GM12864 (cell line): ENCODE measurements around the gene LMX1A.

Source experiments
- DNase-seq: peaks from one replicate; pipeline ENCODE4 v3.0.0-alpha.2; 2011; ENCODE audit warnings: low read depth
- H3K4me3 ChIP-seq: 2 replicates; pipeline ENCODE4 v1.5.1; 2011; ENCODE audit warnings: mild to moderate bottlenecking, low read depth, low read length, control low read depth
- TF ChIP-seq, protein P1 (sequence below): IDR thresholded peaks from 2 replicates; pipeline ENCODE4 v1.5.1; 2011; ENCODE audit warnings: low read depth, mild to moderate bottlenecking, moderate library complexity, low read length, control low read depth, inconsistent platforms; ENCODE audit errors: missing control alignments

The LMX1A gene

GRCh38 chr1:165312591-165312990, 43.9 kb downstream of the LMX1A start:
- TF ChIP-seq, protein P1, sequence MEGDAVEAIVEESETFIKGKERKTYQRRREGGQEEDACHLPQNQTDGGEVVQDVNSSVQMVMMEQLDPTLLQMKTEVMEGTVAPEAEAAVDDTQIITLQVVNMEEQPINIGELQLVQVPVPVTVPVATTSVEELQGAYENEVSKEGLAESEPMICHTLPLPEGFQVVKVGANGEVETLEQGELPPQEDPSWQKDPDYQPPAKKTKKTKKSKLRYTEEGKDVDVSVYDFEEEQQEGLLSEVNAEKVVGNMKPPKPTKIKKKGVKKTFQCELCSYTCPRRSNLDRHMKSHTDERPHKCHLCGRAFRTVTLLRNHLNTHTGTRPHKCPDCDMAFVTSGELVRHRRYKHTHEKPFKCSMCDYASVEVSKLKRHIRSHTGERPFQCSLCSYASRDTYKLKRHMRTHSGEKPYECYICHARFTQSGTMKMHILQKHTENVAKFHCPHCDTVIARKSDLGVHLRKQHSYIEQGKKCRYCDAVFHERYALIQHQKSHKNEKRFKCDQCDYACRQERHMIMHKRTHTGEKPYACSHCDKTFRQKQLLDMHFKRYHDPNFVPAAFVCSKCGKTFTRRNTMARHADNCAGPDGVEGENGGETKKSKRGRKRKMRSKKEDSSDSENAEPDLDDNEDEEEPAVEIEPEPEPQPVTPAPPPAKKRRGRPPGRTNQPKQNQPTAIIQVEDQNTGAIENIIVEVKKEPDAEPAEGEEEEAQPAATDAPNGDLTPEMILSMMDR, result no peak
- no peak for DNase-seq
- H3K4me3 ChIP-seq, result no peak overlapping the region

DNA sequence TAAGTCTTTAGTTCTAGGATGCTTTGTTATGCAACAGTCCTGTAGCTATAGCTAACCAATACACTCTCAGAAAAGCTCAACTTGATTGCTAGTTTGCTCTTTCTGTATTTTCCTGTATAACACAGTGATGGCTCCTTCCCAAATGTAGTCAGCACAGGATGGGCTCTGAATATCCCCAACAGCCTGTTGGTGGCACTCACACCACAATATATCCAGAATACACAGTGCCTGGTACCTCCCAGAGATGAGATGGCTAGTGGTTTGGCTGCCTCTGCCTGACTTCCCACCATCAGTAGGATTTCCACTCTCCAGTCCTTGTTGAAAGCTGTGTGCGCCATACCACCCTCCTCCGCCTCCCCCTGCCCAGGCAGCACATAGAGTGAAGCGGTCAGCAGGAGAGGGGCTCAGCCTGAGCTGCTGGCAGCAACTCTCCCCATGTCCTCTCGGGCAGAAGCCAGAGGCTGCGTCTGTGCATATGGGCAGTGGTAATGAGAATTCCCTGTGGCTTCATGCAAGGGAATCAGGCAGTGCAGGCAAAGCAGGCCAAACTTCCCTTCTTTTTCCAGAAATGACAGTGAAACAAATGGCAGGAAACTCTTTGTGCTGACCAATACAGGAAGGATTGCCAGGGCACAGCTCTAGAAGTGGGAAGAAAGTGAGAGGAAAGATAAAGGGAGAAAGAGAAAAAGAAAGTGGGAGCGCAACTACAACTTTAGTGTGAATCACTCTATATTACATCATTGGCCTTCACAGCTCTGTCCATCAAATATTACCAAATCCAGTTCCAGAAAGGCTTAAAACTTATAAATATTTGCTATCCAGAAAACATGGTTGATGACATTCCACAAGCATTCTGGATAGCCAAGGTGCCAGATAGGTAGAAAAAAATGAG, 49.7 kb downstream of the LMX1A start:
- TF ChIP-seq, protein P1, result no peak
- no peak overlapping the region for H3K4me3 ChIP-seq

DNA sequence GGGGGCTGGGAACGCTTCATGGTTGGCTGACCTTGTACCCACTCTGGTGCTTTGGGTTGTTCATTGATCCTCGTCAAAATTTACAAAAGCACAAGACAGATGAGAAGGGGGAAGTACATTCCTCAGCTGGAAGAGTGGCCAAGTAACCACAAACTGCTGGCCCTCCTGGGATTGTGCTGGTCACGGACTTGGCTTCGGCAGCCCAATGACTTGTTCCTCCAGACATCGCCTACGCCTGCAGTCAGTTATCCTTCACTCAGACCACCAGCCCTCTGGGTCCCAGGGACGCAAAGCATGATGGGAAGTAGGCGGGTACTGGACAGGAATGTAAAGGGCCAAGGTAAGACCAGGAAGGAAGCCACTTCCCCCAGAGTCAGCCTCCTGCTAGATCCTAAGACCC, 53.1 kb downstream of the LMX1A start:
- TF ChIP-seq, protein P1, result no peak
- DNase-seq, result no peak
- H3K4me3 ChIP-seq, result no peak overlapping the region

More for the DNA sequence above, 49.7 kb downstream of the LMX1A start:
- DNase-seq, result no peak

GRCh38 chr1:165300400-165300903, 56.1 kb downstream of the LMX1A start:
- TF ChIP-seq, protein P1, result no peak
- no peak for DNase-seq
- no peak overlapping the region for H3K4me3 ChIP-seq

GRCh38 chr1:165298203-165298820, 58.2 kb downstream of the LMX1A start:
- TF ChIP-seq, protein P1, result no peak
- no peak for DNase-seq
- no peak overlapping the region for H3K4me3 ChIP-seq

DNA sequence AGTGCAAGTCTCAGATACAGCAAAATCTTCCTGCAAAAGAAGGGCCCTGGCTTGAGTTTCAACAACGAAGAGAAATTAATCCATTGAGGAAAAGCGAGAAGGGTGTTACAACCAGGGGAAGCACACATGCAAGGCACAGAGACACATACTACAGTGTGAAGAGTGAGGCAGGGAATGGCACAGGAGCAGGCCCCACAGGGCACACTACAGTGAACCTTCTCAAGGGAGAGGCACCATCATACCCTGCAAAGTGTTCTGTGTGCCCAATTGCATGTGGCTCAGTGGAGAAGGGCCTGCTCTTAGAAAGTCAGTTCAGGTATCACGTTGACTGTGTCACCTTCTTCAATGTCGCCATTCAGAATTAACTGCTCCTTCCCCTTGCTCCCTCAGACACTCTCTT, 60.3 kb downstream of the LMX1A start:
- TF ChIP-seq, protein P1, result no peak
- DNase-seq, result no peak

More for the DNA sequence above, 60.3 kb downstream of the LMX1A start:
- no peak overlapping the region for H3K4me3 ChIP-seq
